NCI-H2081 (cell line): ENCODE data around the gene UROC1.

Experiments used
- DNase-seq, 2 experiments: peaks; one replicate each; lab custom pipeline; 2025; lab: John Stamatoyannopoulos, UW

The UROC1 gene

GRCh38 chr3:126460381-126460780 is 57.2 kb downstream of the UROC1 start:
- no peak for DNase-seq

GRCh38 chr3:126459763-126460127 is 57.8 kb downstream of the UROC1 start:
- DNase-seq: no peak

- DNase-seq: no peak
Measured at GRCh38 chr3:126459111-126459762, 58.3 kb downstream of the UROC1 start.

GRCh38 chr3:126456766-126457388 is 60.7 kb downstream of the UROC1 start:
- DNase-seq: no peak

- DNase-seq: no peak
Measured at GRCh38 chr3:126456211-126456610, 61.4 kb downstream of the UROC1 start.

GRCh38 chr3:126454437-126455198 is 63.0 kb downstream of the UROC1 start:
- DNase-seq: no peak

GRCh38 chr3:126454025-126454424 is 63.5 kb downstream of the UROC1 start:
- DNase-seq: no peak

- DNase-seq: peak; percentile 45 to 85
Measured at GRCh38 chr3:126452213-126452612, 65.4 kb downstream of the UROC1 start.

GRCh38 chr3:126451511-126451910 is 66.1 kb downstream of the UROC1 start:
- no peak for DNase-seq

- no peak for DNase-seq
Measured at GRCh38 chr3:126450744-126451143, 66.8 kb downstream of the UROC1 start.

- no peak for DNase-seq
Measured at GRCh38 chr3:126450219-126450618, 67.4 kb downstream of the UROC1 start.

GRCh38 chr3:126449621-126450051 is 67.9 kb downstream of the UROC1 start:
- no peak for DNase-seq

- DNase-seq: no peak
Measured at GRCh38 chr3:126448893-126449180, 68.7 kb downstream of the UROC1 start.

GRCh38 chr3:126448136-126448892 is 69.3 kb downstream of the UROC1 start:
- no peak for DNase-seq

- DNase-seq: no peak
Measured at GRCh38 chr3:126447456-126448106, 70.0 kb downstream of the UROC1 start.

GRCh38 chr3:126446791-126447190 is 70.8 kb downstream of the UROC1 start:
- DNase-seq: peak in 1 of 2 experiments; percentile 11

GRCh38 chr3:126446301-126446700 is 71.3 kb downstream of the UROC1 start:
- DNase-seq: no peak

GRCh38 chr3:126445506-126445905 is 72.1 kb downstream of the UROC1 start:
- DNase-seq: no peak

- no peak for DNase-seq
Measured at GRCh38 chr3:126442856-126443242, 74.7 kb downstream of the UROC1 start.

GRCh38 chr3:126442094-126442855 is 75.3 kb downstream of the UROC1 start:
- no peak for DNase-seq

- no peak for DNase-seq
Measured at GRCh38 chr3:126441256-126441880, 76.2 kb downstream of the UROC1 start.
